GM13976 (cell line): Measurements from ENCODE around the gene NR2E3.

Experiments used
- DNase-seq: peaks from one replicate; pipeline ENCODE4 v3.0.0; 2012; ENCODE audit warnings: low spot score
- CTCF ChIP-seq: IDR thresholded peaks from 2 replicates; pipeline ENCODE4 v1.5.1; 2012; ENCODE audit warnings: borderline replicate concordance, mild to moderate bottlenecking; ENCODE audit not compliant: insufficient read depth; ENCODE audit errors: extremely low read depth, missing control alignments, control extremely low read depth
- in situ Hi-C: fragments of 300-500 bp; cut with MboI; formaldehyde crosslinking; loops from one replicate; pipeline ENCODE4 v1.12.0; 2022; ENCODE audit warnings: low sequenced_read_pairs, mixed read lengths, inconsistent platforms; ENCODE audit not compliant: unreplicated experiment

Gene NR2E3

GRCh38 chr15:71801935-71802655, 8.3 kb upstream of the NR2E3 start:
- DNase-seq = no peak
- in situ Hi-C loops = no loop called here
- TF ChIP-seq CTCF = no peak

GRCh38 chr15:71802770-71803169, 7.6 kb upstream of the NR2E3 start:
- in situ Hi-C loops = no loop called here
- peak; percentile 75 for DNase-seq
- TF ChIP-seq CTCF = peak; percentile 53

GRCh38 chr15:71804226-71804625, 6.1 kb upstream of the NR2E3 start:
- in situ Hi-C loops = no loop called here
- TF ChIP-seq CTCF = no peak
- DNase-seq = peak; percentile 42

GRCh38 chr15:71804695-71805470, 5.5 kb upstream of the NR2E3 start:
- TF ChIP-seq CTCF = no peak
- in situ Hi-C loops = loop anchor here (5.0 kb wide), 1 partner anchor 352 kb away; no protein-coding TSS in a partner anchor
- DNase-seq = peak; percentile 56

- in situ Hi-C loops = loop anchor here (5.0 kb wide), 1 partner anchor 351 kb away; no protein-coding TSS in a partner anchor
- TF ChIP-seq CTCF = no peak
- peak; percentile 28 for DNase-seq
These were observed 3.9 kb upstream of the NR2E3 start for GRCh38 chr15:71806452-71806931.

- no peak for DNase-seq
- in situ Hi-C loops = loop anchor here (5.0 kb wide), 1 partner anchor 350 kb away; no protein-coding TSS in a partner anchor
- TF ChIP-seq CTCF = no peak
These were observed 3.2 kb upstream of the NR2E3 start for GRCh38 chr15:71807125-71807629.
